Measurements from ENCODE around the gene LNX1. TPM values are rescaled to one million over a fixed set of nuclear protein-coding genes. Genes with fewer than 3 reads are reported as not detected.

The LNX1 gene
- total RNA-seq, 1 donor from 2014 or later, result not detected

GRCh38 chr4:53589511-53589910 is 1.8 kb downstream of the LNX1 start:
- Mint-ChIP-seq H3K36me3 (ENCODE audit: low read depth) (no peaks in the 10 kb centered on the region), H3K27me3 (ENCODE audit: low read depth) (peaks cover 7% of the 10 kb centered on the region), H3K4me3 (no peak overlapping the region), H3K27ac (ENCODE audit: unreplicated experiment) (no peak overlapping the region), H3K9me3 (no peaks in the 10 kb centered on the region), H3K4me1 (peaks cover 29% of the 10 kb centered on the region)
- DNase-seq (ENCODE audit: low read depth, low spot score), result no peak
- TF ChIP-seq CTCF (conservative IDR thresholded peaks at IDR 0.05), result no peak

- Mint-ChIP-seq H3K27ac (ENCODE audit: unreplicated experiment) (no peak overlapping the region), H3K4me3 (no peak overlapping the region), H3K27me3 (ENCODE audit: low read depth) (peaks cover 7% of the 10 kb centered on the region), H3K9me3 (no peaks in the 10 kb centered on the region), H3K4me1 (peaks cover 16% of the 10 kb centered on the region), H3K36me3 (ENCODE audit: low read depth) (no peaks in the 10 kb centered on the region)
- no peak for DNase-seq (ENCODE audit: low read depth, low spot score)
- no peak for TF ChIP-seq CTCF (conservative IDR thresholded peaks at IDR 0.05)
These were observed 4.2 kb downstream of the LNX1 start for GRCh38 chr4:53587135-53587534.

GRCh38 chr4:53586121-53586816 is 5.0 kb downstream of the LNX1 start:
- no peak for TF ChIP-seq CTCF (conservative IDR thresholded peaks at IDR 0.05)
- Mint-ChIP-seq H3K4me3 (no peak overlapping the region), H3K27me3 (ENCODE audit: low read depth) (peaks cover 7% of the 10 kb centered on the region), H3K36me3 (ENCODE audit: low read depth) (no peaks in the 10 kb centered on the region), H3K9me3 (no peaks in the 10 kb centered on the region), H3K27ac (ENCODE audit: unreplicated experiment) (no peak overlapping the region), H3K4me1 (peaks cover 9% of the 10 kb centered on the region)
- no peak for DNase-seq (ENCODE audit: low read depth, low spot score)

GRCh38 chr4:53584658-53585057 is 6.6 kb downstream of the LNX1 start:
- Mint-ChIP-seq H3K36me3 (ENCODE audit: low read depth) (no peaks in the 10 kb centered on the region), H3K27ac (ENCODE audit: unreplicated experiment) (no peak overlapping the region), H3K4me3 (no peak overlapping the region), H3K4me1 (no peaks in the 10 kb centered on the region), H3K9me3 (no peaks in the 10 kb centered on the region), H3K27me3 (ENCODE audit: low read depth) (no peaks in the 10 kb centered on the region)
- no peak for DNase-seq (ENCODE audit: low read depth, low spot score)
- no peak for TF ChIP-seq CTCF (conservative IDR thresholded peaks at IDR 0.05)

- no peak overlapping the region for H3K27ac Mint-ChIP-seq (ENCODE audit: unreplicated experiment)
- no peaks in the 10 kb centered on the region for H3K9me3 Mint-ChIP-seq
- no peak overlapping the region for H3K4me3 Mint-ChIP-seq
- no peaks in the 10 kb centered on the region for H3K4me1 Mint-ChIP-seq
- DNase-seq (ENCODE audit: low read depth, low spot score), result no peak
- no peak for TF ChIP-seq CTCF (conservative IDR thresholded peaks at IDR 0.05)
- no peaks in the 10 kb centered on the region for H3K36me3 Mint-ChIP-seq (ENCODE audit: low read depth)
- H3K27me3 Mint-ChIP-seq (ENCODE audit: low read depth), result no peaks in the 10 kb centered on the region
These were observed 7.8 kb downstream of the LNX1 start for GRCh38 chr4:53583513-53583912.
